ENCODE data around the gene ALCAM. TPM values are rescaled to one million over a fixed set of nuclear protein-coding genes. Genes with fewer than 3 reads are reported as not detected.

The ALCAM gene
- total RNA-seq, 1 experiment from 2014 or later, result 0.41 TPM

DNA sequence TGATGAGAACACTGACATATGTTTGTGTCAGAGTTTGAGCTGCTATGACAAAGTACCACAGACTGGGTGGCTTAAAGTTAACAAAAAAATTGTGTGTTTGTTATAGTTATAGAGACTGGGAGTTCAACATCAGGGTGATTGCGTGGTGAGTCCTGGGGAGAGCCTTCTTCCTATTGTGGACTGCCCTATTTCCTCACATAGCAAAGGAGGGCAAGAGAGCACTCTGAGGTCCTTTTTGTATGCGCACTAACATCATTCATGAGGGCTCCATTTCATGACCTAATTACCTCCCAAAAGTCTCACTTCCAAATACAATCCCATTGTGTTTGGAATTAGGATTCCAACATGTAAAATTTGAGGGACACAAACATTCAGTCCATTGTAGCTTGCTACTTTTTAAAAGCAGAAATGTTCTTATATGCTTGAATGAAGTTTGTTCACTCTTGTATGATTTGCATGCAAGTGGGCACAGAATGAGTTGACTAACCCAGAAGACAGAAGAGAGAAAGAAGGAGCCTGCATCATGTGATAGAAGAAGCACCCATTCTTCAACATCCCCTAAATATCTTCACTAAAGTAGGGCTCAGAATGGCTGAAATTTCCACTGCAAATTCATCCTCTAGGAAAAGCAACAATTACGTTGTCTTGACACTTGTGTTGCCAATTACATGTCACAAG, 18.9 kb upstream of the ALCAM start:
- DNase-seq, result no peak
- H3K9me3 Mint-ChIP-seq (ENCODE audit: unreplicated experiment), result no peaks in the 10 kb centered on the region
- H3K27ac Mint-ChIP-seq (ENCODE audit: unreplicated experiment), result no peak overlapping the region
- ChIA-PET CTCF (no interaction called here), POLR2A (interaction anchor here (0.6 kb wide), 1 partner anchor 57 kb away, joined by 3 read pairs; no protein-coding TSS in a partner anchor)
- H3K4me3 Mint-ChIP-seq (ENCODE audit: unreplicated experiment), result no peak overlapping the region
- TF ChIP-seq, protein P1, sequence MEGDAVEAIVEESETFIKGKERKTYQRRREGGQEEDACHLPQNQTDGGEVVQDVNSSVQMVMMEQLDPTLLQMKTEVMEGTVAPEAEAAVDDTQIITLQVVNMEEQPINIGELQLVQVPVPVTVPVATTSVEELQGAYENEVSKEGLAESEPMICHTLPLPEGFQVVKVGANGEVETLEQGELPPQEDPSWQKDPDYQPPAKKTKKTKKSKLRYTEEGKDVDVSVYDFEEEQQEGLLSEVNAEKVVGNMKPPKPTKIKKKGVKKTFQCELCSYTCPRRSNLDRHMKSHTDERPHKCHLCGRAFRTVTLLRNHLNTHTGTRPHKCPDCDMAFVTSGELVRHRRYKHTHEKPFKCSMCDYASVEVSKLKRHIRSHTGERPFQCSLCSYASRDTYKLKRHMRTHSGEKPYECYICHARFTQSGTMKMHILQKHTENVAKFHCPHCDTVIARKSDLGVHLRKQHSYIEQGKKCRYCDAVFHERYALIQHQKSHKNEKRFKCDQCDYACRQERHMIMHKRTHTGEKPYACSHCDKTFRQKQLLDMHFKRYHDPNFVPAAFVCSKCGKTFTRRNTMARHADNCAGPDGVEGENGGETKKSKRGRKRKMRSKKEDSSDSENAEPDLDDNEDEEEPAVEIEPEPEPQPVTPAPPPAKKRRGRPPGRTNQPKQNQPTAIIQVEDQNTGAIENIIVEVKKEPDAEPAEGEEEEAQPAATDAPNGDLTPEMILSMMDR (IDR thresholded peaks at IDR 0.05; ENCODE audit: insufficient read depth in 1 of 2, low read depth in 1 of 2, low read length in 1 of 2, severe bottlenecking in 1 of 2, unreplicated experiment in 1 of 2), result no peak
- Histone ChIP-seq H3K27me3 (replicated peaks; ENCODE audit: control insufficient read depth, insufficient read depth, low read length) (no peaks in the 10 kb centered on the region), H3K36me3 (ENCODE audit: control insufficient read depth, insufficient read depth, low read length) (no peaks in the 10 kb centered on the region), H3K9me3 (no peaks in the 10 kb centered on the region), H3K4me3 (ENCODE audit: low read depth, low read length) (no peak overlapping the region), H3K4me1 (no peaks in the 10 kb centered on the region)
- no peaks in the 10 kb centered on the region for H3K27me3 Mint-ChIP-seq (ENCODE audit: insufficient read depth, unreplicated experiment)
- intact Hi-C loops (cut with micrococcal nuclease; ENCODE audit: unreplicated experiment), result no loop called here
- H3K36me3 Mint-ChIP-seq (ENCODE audit: insufficient read depth, unreplicated experiment), result no peaks in the 10 kb centered on the region
- no peaks in the 10 kb centered on the region for H3K4me1 Mint-ChIP-seq (ENCODE audit: low read depth, unreplicated experiment)
- BruUV-seq (replicated peaks), result no TSS peak

DNA sequence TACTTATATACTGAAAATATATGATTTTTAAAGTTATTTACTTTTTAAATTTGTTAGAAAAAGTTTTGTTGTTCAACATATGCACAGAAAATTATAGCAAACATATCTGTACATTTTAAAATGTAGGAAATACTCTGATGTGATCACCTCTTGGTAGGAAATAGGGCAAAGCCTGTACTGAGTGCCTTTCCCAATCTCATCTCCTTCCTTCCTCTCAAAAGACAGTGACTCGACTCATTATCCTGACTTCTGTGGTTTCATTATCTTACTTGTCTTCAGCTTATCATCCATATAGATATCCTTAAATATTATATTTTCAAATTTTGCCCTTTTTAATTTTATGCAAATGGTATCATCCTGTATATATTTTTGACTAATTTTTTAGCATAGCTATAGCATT, 18.4 kb upstream of the ALCAM start:
- H3K4me3 Mint-ChIP-seq (ENCODE audit: unreplicated experiment), result no peak overlapping the region
- no peaks in the 10 kb centered on the region for H3K36me3 ChIP-seq (ENCODE audit: control insufficient read depth, insufficient read depth, low read length)
- DNase-seq, result no peak
- CTCF ChIA-PET, result no interaction called here
- TF ChIP-seq, protein P1 (IDR thresholded peaks at IDR 0.05; ENCODE audit: insufficient read depth in 1 of 2, low read depth in 1 of 2, low read length in 1 of 2, severe bottlenecking in 1 of 2, unreplicated experiment in 1 of 2), result no peak
- intact Hi-C loops (cut with micrococcal nuclease; ENCODE audit: unreplicated experiment), result no loop called here
- POLR2A ChIA-PET, result no interaction called here
- H3K4me1 Mint-ChIP-seq (ENCODE audit: low read depth, unreplicated experiment), result no peaks in the 10 kb centered on the region
- no peaks in the 10 kb centered on the region for H3K9me3 ChIP-seq
- no peak overlapping the region for H3K4me3 ChIP-seq (ENCODE audit: low read depth, low read length)
- no peaks in the 10 kb centered on the region for H3K27me3 Mint-ChIP-seq (ENCODE audit: insufficient read depth, unreplicated experiment)
- BruUV-seq (replicated peaks), result no TSS peak
- H3K4me1 ChIP-seq, result no peaks in the 10 kb centered on the region
- no peak overlapping the region for H3K27ac Mint-ChIP-seq (ENCODE audit: unreplicated experiment)
- no peaks in the 10 kb centered on the region for H3K36me3 Mint-ChIP-seq (ENCODE audit: insufficient read depth, unreplicated experiment)
- no peaks in the 10 kb centered on the region for H3K9me3 Mint-ChIP-seq (ENCODE audit: unreplicated experiment)
- H3K27me3 ChIP-seq (replicated peaks; ENCODE audit: control insufficient read depth, insufficient read depth, low read length), result no peaks in the 10 kb centered on the region

DNA sequence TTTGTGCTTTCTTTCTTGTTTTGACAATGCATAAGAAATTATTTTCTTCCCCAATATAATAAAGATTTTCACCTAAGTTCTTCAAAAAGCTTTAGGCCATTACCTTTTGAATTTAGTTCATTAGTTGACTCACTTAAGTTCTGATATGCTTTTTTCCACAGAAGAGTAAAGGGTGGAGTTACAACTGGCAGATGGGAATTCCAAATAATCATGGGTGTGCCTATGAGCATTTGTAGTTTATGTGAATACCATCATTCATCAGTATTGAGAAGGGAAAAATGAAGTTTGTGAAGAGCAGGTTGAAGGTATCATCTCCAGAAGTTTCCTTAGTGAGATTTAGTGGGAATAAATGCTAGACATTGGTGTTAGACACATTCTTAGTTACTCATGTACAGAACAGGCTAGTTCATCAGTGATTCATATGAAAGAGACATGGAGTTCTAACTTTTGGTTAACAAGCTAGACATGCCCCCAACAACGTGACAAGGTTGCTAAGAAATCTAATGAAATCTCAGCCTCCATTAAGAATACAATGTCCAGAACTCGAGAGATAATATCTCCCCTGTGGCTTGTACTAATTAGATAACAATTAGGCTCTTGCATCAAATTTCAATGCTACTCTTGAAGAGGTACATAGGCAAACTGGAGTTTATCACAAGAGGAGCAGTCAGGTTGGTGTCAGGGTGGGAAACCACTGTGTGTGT, 16.9 kb upstream of the ALCAM start:
- intact Hi-C loops (cut with micrococcal nuclease; ENCODE audit: unreplicated experiment), result no loop called here
- no peaks in the 10 kb centered on the region for H3K9me3 Mint-ChIP-seq (ENCODE audit: unreplicated experiment)
- no TSS peak for BruUV-seq (replicated peaks)
- H3K4me1 Mint-ChIP-seq (ENCODE audit: low read depth, unreplicated experiment), result no peaks in the 10 kb centered on the region
- CTCF ChIA-PET, result no interaction called here
- no peaks in the 10 kb centered on the region for H3K27me3 ChIP-seq (replicated peaks; ENCODE audit: control insufficient read depth, insufficient read depth, low read length)
- no peaks in the 10 kb centered on the region for H3K27me3 Mint-ChIP-seq (ENCODE audit: insufficient read depth, unreplicated experiment)
- H3K9me3 ChIP-seq, result no peaks in the 10 kb centered on the region
- H3K4me3 ChIP-seq (ENCODE audit: low read depth, low read length), result no peak overlapping the region
- POLR2A ChIA-PET, result no interaction called here
- H3K36me3 Mint-ChIP-seq (ENCODE audit: insufficient read depth, unreplicated experiment), result no peaks in the 10 kb centered on the region
- H3K27ac Mint-ChIP-seq (ENCODE audit: unreplicated experiment), result no peak overlapping the region
- no peaks in the 10 kb centered on the region for H3K4me1 ChIP-seq
- DNase-seq, result no peak
- TF ChIP-seq, protein P1 (IDR thresholded peaks at IDR 0.05; ENCODE audit: insufficient read depth in 1 of 2, low read depth in 1 of 2, low read length in 1 of 2, severe bottlenecking in 1 of 2, unreplicated experiment in 1 of 2), result no peak
- H3K4me3 Mint-ChIP-seq (ENCODE audit: unreplicated experiment), result no peak overlapping the region
- H3K36me3 ChIP-seq (ENCODE audit: control insufficient read depth, insufficient read depth, low read length), result no peaks in the 10 kb centered on the region
